HL-60 (cell line): ENCODE data around the gene KLRC4.

Source experiments
- POLR2AphosphoS5 ChIP-seq: IDR thresholded peaks from 2 replicates; pipeline ENCODE4 v1.6.1; 2012; ENCODE audit warnings: low read depth
- TF ChIP-seq, protein P1 (sequence below): IDR thresholded peaks from one replicate; pipeline ENCODE4 v1.5.1; 2011; ENCODE audit warnings: low read length, control low read depth, inconsistent platforms; ENCODE audit not compliant: insufficient read depth

DNA sequence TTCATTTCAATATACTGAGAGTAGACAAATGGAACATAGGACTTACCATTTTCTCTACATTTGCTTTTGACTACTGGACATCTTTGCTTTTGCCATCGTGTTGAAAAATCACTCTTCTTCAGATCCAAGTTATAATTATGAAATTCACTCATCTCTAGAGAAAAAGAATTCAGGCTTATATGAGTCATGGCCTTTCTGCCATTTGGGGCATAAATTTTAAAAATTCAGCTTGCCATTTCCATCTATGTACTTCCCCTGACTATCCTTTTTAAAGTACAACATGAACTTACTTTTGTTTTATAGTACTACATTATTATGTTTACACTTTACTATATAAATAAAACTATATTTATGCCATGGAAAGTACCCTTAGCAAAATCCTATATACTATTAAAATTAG is 22.7 kb downstream of the KLRC4 start:
- no peak for TF ChIP-seq POLR2AphosphoS5
- TF ChIP-seq, protein P1, sequence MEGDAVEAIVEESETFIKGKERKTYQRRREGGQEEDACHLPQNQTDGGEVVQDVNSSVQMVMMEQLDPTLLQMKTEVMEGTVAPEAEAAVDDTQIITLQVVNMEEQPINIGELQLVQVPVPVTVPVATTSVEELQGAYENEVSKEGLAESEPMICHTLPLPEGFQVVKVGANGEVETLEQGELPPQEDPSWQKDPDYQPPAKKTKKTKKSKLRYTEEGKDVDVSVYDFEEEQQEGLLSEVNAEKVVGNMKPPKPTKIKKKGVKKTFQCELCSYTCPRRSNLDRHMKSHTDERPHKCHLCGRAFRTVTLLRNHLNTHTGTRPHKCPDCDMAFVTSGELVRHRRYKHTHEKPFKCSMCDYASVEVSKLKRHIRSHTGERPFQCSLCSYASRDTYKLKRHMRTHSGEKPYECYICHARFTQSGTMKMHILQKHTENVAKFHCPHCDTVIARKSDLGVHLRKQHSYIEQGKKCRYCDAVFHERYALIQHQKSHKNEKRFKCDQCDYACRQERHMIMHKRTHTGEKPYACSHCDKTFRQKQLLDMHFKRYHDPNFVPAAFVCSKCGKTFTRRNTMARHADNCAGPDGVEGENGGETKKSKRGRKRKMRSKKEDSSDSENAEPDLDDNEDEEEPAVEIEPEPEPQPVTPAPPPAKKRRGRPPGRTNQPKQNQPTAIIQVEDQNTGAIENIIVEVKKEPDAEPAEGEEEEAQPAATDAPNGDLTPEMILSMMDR: no peak
